CD4-positive, alpha-beta T cell treated with Interleukin-12 subunit alpha and Interleukin-12 subunit beta, for 1 hour (primary cell): ENCODE data around the gene FBXL2.
A peak's percentile ranks its signal among the peaks of the same experiment; 100 is the strongest.

Source experiments
- DNase-seq: peaks from one replicate; pipeline ENCODE4 v3.0.0-alpha.2; 2020

The FBXL2 gene

GRCh38 chr3:33277193-33277882 is at the start of gene FBXL2:
FBXL2 (plus strand) TSS chr3:33277442; CDS start chr3:33277513, 71 bp downstream.
- DNase-seq: peak; percentile 1

- DNase-seq: no peak
Observed at GRCh38 chr3:33229066-33229465, 48.2 kb upstream of the FBXL2 start.

- DNase-seq: no peak
Observed at GRCh38 chr3:33229947-33230346, 47.3 kb upstream of the FBXL2 start.

- no peak for DNase-seq
Observed at GRCh38 chr3:33231756-33232465, 45.3 kb upstream of the FBXL2 start.

- DNase-seq: no peak
Observed at GRCh38 chr3:33233884-33234283, 43.4 kb upstream of the FBXL2 start.

GRCh38 chr3:33236005-33236404 is 41.2 kb upstream of the FBXL2 start:
- no peak for DNase-seq

GRCh38 chr3:33237439-33237838 is 39.8 kb upstream of the FBXL2 start:
- DNase-seq: no peak

- no peak for DNase-seq
Observed at GRCh38 chr3:33238923-33239322, 38.3 kb upstream of the FBXL2 start.

- DNase-seq: no peak
Observed at GRCh38 chr3:33240261-33240660, 37.0 kb upstream of the FBXL2 start.

GRCh38 chr3:33246786-33247185 is 30.5 kb upstream of the FBXL2 start:
- no peak for DNase-seq

- no peak for DNase-seq
Observed at GRCh38 chr3:33250712-33251111, 26.5 kb upstream of the FBXL2 start.

- DNase-seq: no peak
Observed at GRCh38 chr3:33256249-33256648, 21.0 kb upstream of the FBXL2 start.

- no peak for DNase-seq
Observed at GRCh38 chr3:33260104-33260503, 17.1 kb upstream of the FBXL2 start.

GRCh38 chr3:33269385-33269784 is 7.9 kb upstream of the FBXL2 start:
- DNase-seq: no peak

- DNase-seq: no peak
Observed at GRCh38 chr3:33271324-33271723, 5.9 kb upstream of the FBXL2 start.

- no peak for DNase-seq
Observed at GRCh38 chr3:33273628-33274027, 3.6 kb upstream of the FBXL2 start.

- no peak for DNase-seq
Observed at GRCh38 chr3:33278163-33278562, 921 bp downstream of the FBXL2 start.

GRCh38 chr3:33287672-33288282 is 10.5 kb downstream of the FBXL2 start:
- DNase-seq: no peak

GRCh38 chr3:33299395-33300081 is 22.3 kb downstream of the FBXL2 start:
- DNase-seq: no peak

- no peak for DNase-seq
Observed at GRCh38 chr3:33312361-33312760, 35.1 kb downstream of the FBXL2 start.

GRCh38 chr3:33313331-33313730 is 36.1 kb downstream of the FBXL2 start:
- no peak for DNase-seq

- DNase-seq: no peak
Observed at GRCh38 chr3:33314993-33315392, 37.8 kb downstream of the FBXL2 start.

GRCh38 chr3:33315826-33316225 is 38.6 kb downstream of the FBXL2 start:
- DNase-seq: no peak
